ENCODE results near the gene FANCI. TPM values are rescaled to one million over a fixed set of nuclear protein-coding genes. Genes with fewer than 3 reads are reported as not detected.

The FANCI gene
- total and polyA plus RNA-seq, 7 experiments from 2014 or later: 4.4 to 132 (median 9.6) TPM

- Mint-ChIP-seq H3K27me3 (peaks cover 0 to 9% (median 4%) of the 10 kb centered on the region in 5 donors), H3K4me1 (peaks cover 28 to 55% (median 51%) of the 10 kb centered on the region in 7 donors), H3K4me3 (peak within 1 kb of the TSS; percentile 88 to 98 (median 95)), H3K36me3 (peaks cover 0 to 31% (median 27%) of the 10 kb centered on the region in 5 donors), H3K27ac (peak within 1 kb of the TSS; percentile 93 to 100 (median 100)), H3K9me3 (peaks cover 0 to 10% (median 0%) of the 10 kb centered on the region in 11 donors)
- no peaks in the 10 kb centered on the region for H3K9me3 ChIP-seq (ENCODE audit: control insufficient read depth in 2 of 3, low read length in 3 of 3)
- ATAC-seq (peak; percentile 95), DNase-seq (peak; percentile 92 to 100 (median 99))
- intact Hi-C loops (cut with micrococcal nuclease): loop anchor here (1.0 to 10.0 kb wide), 19 partner anchors 24 to 1600 kb away; partner anchors contain the start of genes ABHD2 (in 2 of the 2), AEN (in 2 of the 2), AP3S2 (in 2 of the 2) and TICRR (in 2 of the 2)
- H3K4me3 ChIP-seq (ENCODE audit: low read length): peak within 1 kb of the TSS; percentile 91
- POLR2A ChIA-PET: interaction anchor here (1.1 to 1.6 kb wide), 4 partner anchors 9 to 244 kb away, joined by 3 to 4 read pairs (median 4); partner anchors contain the start of gene FANCI
- H3K4me1 ChIP-seq (ENCODE audit: control insufficient read depth in 2 of 2, insufficient read depth in 2 of 2, low read length in 2 of 2): peaks cover 44 to 48% of the 10 kb centered on the region in 2 donors
- no peaks in the 10 kb centered on the region for H3K27me3 ChIP-seq (ENCODE audit: control insufficient read depth in 2 of 2, insufficient read depth in 2 of 2, low read length in 2 of 2)
- CTCF ChIA-PET: interaction anchor here (0.7 to 1.4 kb wide), 2 partner anchors 22 to 430 kb away, joined by 3 to 5 read pairs; no protein-coding TSS in a partner anchor
- peaks cover 16 to 36% (median 22%) of the 10 kb centered on the region in 3 experiments for H3K36me3 ChIP-seq (ENCODE audit: control insufficient read depth in 2 of 3, insufficient read depth in 3 of 3, low read length in 3 of 3)
- H3K27ac ChIP-seq (ENCODE audit: low read depth, low read length): peak within 1 kb of the TSS; percentile 82
Measured at GRCh38 chr15:89334510-89335297, 90.9 kb downstream of the FANCI start, which contains the start of gene POLG. Gene POLG (minus strand): TSS chr15:89334824. CDS start chr15:89333754, 1,070 bp downstream.

- no peaks in the 10 kb centered on the region for H3K27me3 ChIP-seq (ENCODE audit: control insufficient read depth in 2 of 2, insufficient read depth in 2 of 2, low read length in 2 of 2)
- ChIA-PET CTCF (interaction anchor here (0.7 to 1.4 kb wide), 2 partner anchors 23 to 431 kb away, joined by 3 to 5 read pairs; no protein-coding TSS in a partner anchor), POLR2A (interaction anchor here (0.5 to 1.6 kb wide), 4 partner anchors 10 to 412 kb away, joined by 3 to 5 read pairs (median 4); no protein-coding TSS in a partner anchor)
- H3K27ac ChIP-seq (ENCODE audit: low read depth, low read length): peak overlapping the region; percentile 82
- peak overlapping the region; percentile 88 to 98 (median 95) for H3K4me3 Mint-ChIP-seq
- ATAC-seq: peak; percentile 4
- peaks cover 21 to 47% (median 43%) of the 10 kb centered on the region in 7 donors for H3K4me1 Mint-ChIP-seq
- H3K36me3 Mint-ChIP-seq: peaks cover 0 to 24% (median 22%) of the 10 kb centered on the region in 5 donors
- peaks cover 0 to 10% (median 0%) of the 10 kb centered on the region in 11 donors for H3K9me3 Mint-ChIP-seq
- peaks cover 37 to 40% of the 10 kb centered on the region in 2 donors for H3K4me1 ChIP-seq (ENCODE audit: control insufficient read depth in 2 of 2, insufficient read depth in 2 of 2, low read length in 2 of 2)
- peak in 2 of 9 donors; percentile 24 to 51 for DNase-seq
- H3K27me3 Mint-ChIP-seq: peaks cover 0 to 9% (median 4%) of the 10 kb centered on the region in 5 donors
- H3K27ac Mint-ChIP-seq: peak overlapping the region; percentile 93 to 100 (median 100)
- intact Hi-C loops (cut with micrococcal nuclease): loop anchor here (1.0 to 10.0 kb wide), 12 partner anchors 23 to 1599 kb away; partner anchors contain the start of genes AP3S2 (in 2 of the 2), ABHD2 (in 1 of the 2), AEN (in 1 of the 2) and HAPLN3 (in 1 of the 2)
- H3K36me3 ChIP-seq (ENCODE audit: control insufficient read depth in 2 of 3, insufficient read depth in 3 of 3, low read length in 3 of 3): peaks cover 12 to 28% (median 17%) of the 10 kb centered on the region in 3 experiments
- no peaks in the 10 kb centered on the region for H3K9me3 ChIP-seq (ENCODE audit: control insufficient read depth in 2 of 3, low read length in 3 of 3)
- H3K4me3 ChIP-seq (ENCODE audit: low read length): peak overlapping the region; percentile 91
Measured at GRCh38 chr15:89335298-89336041, 91.7 kb downstream of the FANCI start.

GRCh38 chr15:89338036-89338435, 94.3 kb downstream of the FANCI start:
- H3K4me1 Mint-ChIP-seq: peaks cover 4 to 23% (median 18%) of the 10 kb centered on the region in 7 donors
- POLR2A ChIA-PET: no interaction called here
- H3K9me3 Mint-ChIP-seq: peaks cover 0 to 10% (median 0%) of the 10 kb centered on the region in 11 donors
- Histone ChIP-seq H3K4me3 (ENCODE audit: low read length) (no peak overlapping the region), H3K4me1 (ENCODE audit: control insufficient read depth in 2 of 2, insufficient read depth in 2 of 2, low read length in 2 of 2) (peaks cover 12 to 14% of the 10 kb centered on the region in 2 donors), H3K27me3 (ENCODE audit: control insufficient read depth in 2 of 2, insufficient read depth in 2 of 2, low read length in 2 of 2) (no peaks in the 10 kb centered on the region), H3K9me3 (ENCODE audit: control insufficient read depth in 2 of 3, low read length in 3 of 3) (no peaks in the 10 kb centered on the region), H3K36me3 (ENCODE audit: control insufficient read depth in 2 of 3, insufficient read depth in 3 of 3, low read length in 3 of 3) (peaks cover 0 to 7% (median 0%) of the 10 kb centered on the region in 3 experiments), H3K27ac (ENCODE audit: low read depth, low read length) (no peak overlapping the region)
- ATAC-seq (no peak), DNase-seq (no peak)
- H3K4me3 Mint-ChIP-seq: no peak overlapping the region
- CTCF ChIA-PET: no interaction called here
- intact Hi-C loops (cut with micrococcal nuclease): loop anchor here (5.0 to 10.0 kb wide), 6 partner anchors 133 to 1597 kb away; partner anchors contain the start of genes AP3S2 (in 2 of the 2), ABHD2 (in 1 of the 2), AEN (in 1 of the 2) and HDDC3 (in 1 of the 2)
- peaks cover 0 to 5% (median 0%) of the 10 kb centered on the region in 5 donors for H3K36me3 Mint-ChIP-seq
- peaks cover 0 to 16% (median 4%) of the 10 kb centered on the region in 5 donors for H3K27me3 Mint-ChIP-seq
- H3K27ac Mint-ChIP-seq: peak overlapping the region in 1 of 9 donors; percentile 49

GRCh38 chr15:89340573-89340972, 96.8 kb downstream of the FANCI start:
- Mint-ChIP-seq H3K4me1 (peaks cover 0 to 11% (median 4%) of the 10 kb centered on the region in 7 donors), H3K4me3 (no peak overlapping the region), H3K9me3 (peaks cover 0 to 3% (median 0%) of the 10 kb centered on the region in 11 donors), H3K36me3 (peaks cover 0 to 3% (median 0%) of the 10 kb centered on the region in 5 donors), H3K27me3 (peaks cover 4 to 16% (median 5%) of the 10 kb centered on the region in 5 donors), H3K27ac (no peak overlapping the region)
- no peak for DNase-seq
- ATAC-seq: no peak
- Histone ChIP-seq H3K27ac (ENCODE audit: low read depth, low read length) (no peak overlapping the region), H3K36me3 (ENCODE audit: control insufficient read depth in 2 of 3, insufficient read depth in 3 of 3, low read length in 3 of 3) (no peaks in the 10 kb centered on the region), H3K4me1 (ENCODE audit: control insufficient read depth in 2 of 2, insufficient read depth in 2 of 2, low read length in 2 of 2) (peaks cover 0 to 3% of the 10 kb centered on the region in 2 donors), H3K27me3 (ENCODE audit: control insufficient read depth in 2 of 2, insufficient read depth in 2 of 2, low read length in 2 of 2) (no peaks in the 10 kb centered on the region), H3K4me3 (ENCODE audit: low read length) (no peak overlapping the region), H3K9me3 (ENCODE audit: control insufficient read depth in 2 of 3, low read length in 3 of 3) (no peaks in the 10 kb centered on the region)
- CTCF ChIA-PET: no interaction called here
- intact Hi-C loops (cut with micrococcal nuclease): no loop called here
- POLR2A ChIA-PET: interaction anchor here (0.7 kb wide), 1 partner anchor 68 kb away, joined by 3 read pairs; no protein-coding TSS in a partner anchor

- no peak overlapping the region for H3K4me3 Mint-ChIP-seq
- H3K4me1 Mint-ChIP-seq: peaks cover 0 to 8% (median 3%) of the 10 kb centered on the region in 7 donors
- Histone ChIP-seq H3K27ac (ENCODE audit: low read depth, low read length) (no peak overlapping the region), H3K4me3 (ENCODE audit: low read length) (no peak overlapping the region), H3K36me3 (ENCODE audit: control insufficient read depth in 2 of 3, insufficient read depth in 3 of 3, low read length in 3 of 3) (no peaks in the 10 kb centered on the region), H3K4me1 (ENCODE audit: control insufficient read depth in 2 of 2, insufficient read depth in 2 of 2, low read length in 2 of 2) (no peaks in the 10 kb centered on the region), H3K27me3 (ENCODE audit: control insufficient read depth in 2 of 2, insufficient read depth in 2 of 2, low read length in 2 of 2) (no peaks in the 10 kb centered on the region), H3K9me3 (ENCODE audit: control insufficient read depth in 2 of 3, low read length in 3 of 3) (no peaks in the 10 kb centered on the region)
- peaks cover 0 to 3% (median 0%) of the 10 kb centered on the region in 11 donors for H3K9me3 Mint-ChIP-seq
- intact Hi-C loops (cut with micrococcal nuclease): no loop called here
- H3K27ac Mint-ChIP-seq: no peak overlapping the region
- CTCF ChIA-PET: no interaction called here
- H3K27me3 Mint-ChIP-seq: peaks cover 4 to 19% (median 5%) of the 10 kb centered on the region in 5 donors
- ATAC-seq (no peak), DNase-seq (no peak)
- POLR2A ChIA-PET: no interaction called here
- H3K36me3 Mint-ChIP-seq: peaks cover 0 to 3% (median 0%) of the 10 kb centered on the region in 5 donors
Measured at GRCh38 chr15:89341316-89342005, 97.7 kb downstream of the FANCI start.

All from naive thymus-derived CD4-positive, alpha-beta T cell (primary cell).